Measurements from ENCODE around the gene BICDL1. TPM values are rescaled to one million over a fixed set of nuclear protein-coding genes. Genes with fewer than 3 reads are reported as not detected.

BICDL1 gene
- polyA plus RNA-seq, 1 of the 3 experiments (the other 2 are of a cell fraction): 0.35 TPM

DNA sequence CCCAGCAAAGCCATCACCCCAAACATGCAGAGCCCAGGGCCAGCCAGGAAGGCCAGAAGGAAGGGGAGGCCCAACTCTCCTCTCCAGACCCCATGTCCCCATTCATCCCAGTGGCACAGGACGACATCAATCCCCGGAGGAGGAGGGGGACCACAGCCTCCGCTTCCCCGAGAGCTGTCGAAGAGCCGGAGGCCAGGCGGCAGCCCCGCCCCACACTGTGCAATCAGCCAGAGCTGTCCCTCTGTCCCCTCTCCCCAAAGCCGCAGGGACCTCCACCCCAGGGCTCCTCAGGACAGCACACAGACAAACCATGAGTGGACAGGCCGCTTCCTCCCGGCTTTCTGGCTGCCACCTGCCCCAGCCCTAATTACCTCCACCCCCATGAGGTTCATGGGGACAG, 110.7 kb downstream of the BICDL1 start:
- Histone ChIP-seq H3K9me3 (no peaks in the 10 kb centered on the region), H3K4me3 (ENCODE audit: low read depth in 2 of 2, low read length in 1 of 2) (no peak overlapping the region), H3K9ac (no peak overlapping the region), H3K4me2 (no peak overlapping the region), H3F3A (replicated peaks; ENCODE audit: insufficient read depth) (no peaks in the 10 kb centered on the region), H3K79me2 (ENCODE audit: insufficient read depth) (peaks cover 63% of the 10 kb centered on the region), H4K20me1 (ENCODE audit: insufficient read depth) (peaks cover 56% of the 10 kb centered on the region), H3K27me3 (ENCODE audit: insufficient read depth) (no peaks in the 10 kb centered on the region), H3K27ac (ENCODE audit: low read depth in 2 of 2, low read length in 1 of 2) (peak overlapping the region in 1 of 2 experiments; percentile 85; a peak in 1 of 4 replicates), H3K9me2 (no peaks in the 10 kb centered on the region), H3K4me1 (ENCODE audit: control insufficient read depth in 1 of 2, insufficient read depth in 2 of 2, low read depth in 1 of 2, low read length in 1 of 2) (peaks cover 0 to 54% of the 10 kb centered on the region in 2 experiments; a peak in 1 of 4 replicates), H2AFZ (ENCODE audit: low read depth) (no peak overlapping the region), H3K36me3 (replicated peaks in 1 of 2; ENCODE audit: control insufficient read depth in 1 of 2, insufficient read depth in 2 of 2, low read length in 1 of 2) (peaks cover 0 to 59% of the 10 kb centered on the region in 2 experiments)
- no peak for DNase-seq
- CTCF ChIA-PET: interaction anchor here (0.7 to 2.6 kb wide), 5 partner anchors 8 to 302 kb away, joined by 3 to 10 read pairs (median 8); partner anchors contain the start of gene RAB35
- TF ChIP-seq SMC3 (IDR thresholded peaks at IDR 0.05; ENCODE audit: low read depth, low read length) (no peak), USF1 (IDR thresholded peaks at IDR 0.05; ENCODE audit: borderline replicate concordance, low read depth) (no peak)
- WGBS (ENCODE audit: low lambda C conversion rate): 100% methylated on average over 2 of the region's 11 CpGs
- POLR2A ChIA-PET: interaction anchor here (0.7 to 1.8 kb wide), 2 partner anchors 102 to 158 kb away, joined by 3 to 10 read pairs; partner anchors contain the start of gene RPLP0

DNA sequence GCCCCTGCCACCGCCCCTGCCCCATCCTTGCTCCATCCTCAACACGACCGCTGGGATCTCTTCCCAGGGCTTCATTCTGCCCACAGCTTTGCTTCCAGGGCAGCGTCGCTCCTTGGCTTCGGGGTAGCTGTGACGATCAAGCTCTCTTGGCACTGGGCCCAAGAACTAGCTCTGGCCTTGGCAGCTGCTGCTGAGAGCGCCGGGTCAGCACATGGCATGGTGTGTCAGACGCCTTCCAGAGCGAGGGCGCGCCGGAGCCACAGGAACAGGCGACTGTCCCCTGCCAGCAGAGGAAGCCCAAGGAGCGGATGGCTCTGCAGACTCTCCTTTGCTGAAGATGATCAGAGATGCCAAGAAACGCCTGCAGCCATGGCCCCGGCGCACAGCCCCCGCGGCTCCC, 111.6 kb downstream of the BICDL1 start:
- H3K36me3 ChIP-seq (replicated peaks in 1 of 2; ENCODE audit: control insufficient read depth in 1 of 2, insufficient read depth in 2 of 2, low read length in 1 of 2): peaks cover 0 to 57% of the 10 kb centered on the region in 2 experiments
- peaks cover 0 to 45% of the 10 kb centered on the region in 2 experiments; a peak in 1 of 4 replicates for H3K4me1 ChIP-seq (ENCODE audit: control insufficient read depth in 1 of 2, insufficient read depth in 2 of 2, low read depth in 1 of 2, low read length in 1 of 2)
- peak overlapping the region in 1 of 2 experiments; percentile 85; a peak in 2 of 4 replicates for H3K27ac ChIP-seq (ENCODE audit: low read depth in 2 of 2, low read length in 1 of 2)
- TF ChIP-seq YY1 (IDR thresholded peaks at IDR 0.05; ENCODE audit: low read depth) (no peak), TCF12 (IDR thresholded peaks at IDR 0.05) (no peak), CTCF (IDR thresholded peaks at IDR 0.05) (no peak), EP300 (IDR thresholded peaks at IDR 0.05; ENCODE audit: borderline replicate concordance in 1 of 2, low read depth in 1 of 2, low read length in 1 of 2) (no peak; a peak in 1 of 4 replicates), MXI1 (IDR thresholded peaks at IDR 0.05; ENCODE audit: low read depth, low read length) (peak; percentile 97), TAF1 (IDR thresholded peaks at IDR 0.05; ENCODE audit: borderline replicate concordance, low read depth, low read length) (no peak), EZH2phosphoT487 (IDR thresholded peaks at IDR 0.05; ENCODE audit: borderline replicate concordance, low read depth) (no peak), GABPA (IDR thresholded peaks at IDR 0.05; ENCODE audit: low read depth) (no peak), SMC3 (IDR thresholded peaks at IDR 0.05; ENCODE audit: low read depth, low read length) (no peak), ZBTB33 (IDR thresholded peaks at IDR 0.05; ENCODE audit: borderline replicate concordance, low read depth) (no peak), FOSL2 (IDR thresholded peaks at IDR 0.05; ENCODE audit: borderline replicate concordance, low read depth) (no peak), RXRA (IDR thresholded peaks at IDR 0.05; ENCODE audit: borderline replicate concordance, low read depth) (no peak), PBX3 (IDR thresholded peaks at IDR 0.05) (no peak), POLR2AphosphoS5 (IDR thresholded peaks at IDR 0.05; ENCODE audit: low read depth, low read length) (no peak), FOXM1 (IDR thresholded peaks at IDR 0.05; ENCODE audit: low read depth) (no peak), RCOR1 (IDR thresholded peaks at IDR 0.05; ENCODE audit: low read length) (no peak), RFX5 (IDR thresholded peaks at IDR 0.05; ENCODE audit: low read length) (no peak), TEAD4 (IDR thresholded peaks at IDR 0.05; ENCODE audit: borderline replicate concordance, insufficient read depth) (no peak), NFIC (IDR thresholded peaks at IDR 0.05; ENCODE audit: borderline replicate concordance) (peak; percentile 65), GATA2 (CRISPR knock-in tag; IDR thresholded peaks at IDR 0.05) (no peak), FOXJ3 (CRISPR knock-in tag; IDR thresholded peaks at IDR 0.05) (no peak; the same call in 1 of the 2 replicates)
- TF ChIP-seq, protein P1, sequence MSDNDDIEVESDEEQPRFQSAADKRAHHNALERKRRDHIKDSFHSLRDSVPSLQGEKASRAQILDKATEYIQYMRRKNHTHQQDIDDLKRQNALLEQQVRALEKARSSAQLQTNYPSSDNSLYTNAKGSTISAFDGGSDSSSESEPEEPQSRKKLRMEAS (IDR thresholded peaks at IDR 0.05; ENCODE audit: low read depth): peak; percentile 54

More for the DNA sequence above, 111.6 kb downstream of the BICDL1 start:
- Histone ChIP-seq H3F3A (replicated peaks; ENCODE audit: insufficient read depth) (no peaks in the 10 kb centered on the region), H3K9me3 (no peaks in the 10 kb centered on the region), H3K9ac (no peak overlapping the region), H4K20me1 (ENCODE audit: insufficient read depth) (peaks cover 65% of the 10 kb centered on the region), H2AFZ (ENCODE audit: low read depth) (no peak overlapping the region), H3K9me2 (no peaks in the 10 kb centered on the region), H3K27me3 (ENCODE audit: insufficient read depth) (no peaks in the 10 kb centered on the region), H3K4me2 (no peak overlapping the region; the same call in 1 of the 2 replicates), H3K79me2 (ENCODE audit: insufficient read depth) (peaks cover 72% of the 10 kb centered on the region), H3K4me3 (ENCODE audit: low read depth in 2 of 2, low read length in 1 of 2) (no peak overlapping the region)
- peak; percentile 86 for DNase-seq
- WGBS (ENCODE audit: low lambda C conversion rate): 59% methylated on average over 14 of the region's 21 CpGs
- CTCF ChIA-PET: interaction anchor here (0.6 to 2.6 kb wide), 6 partner anchors 9 to 1519 kb away, joined by 3 to 10 read pairs (median 6); partner anchors contain the start of gene RAB35
- POLR2A ChIA-PET: interaction anchor here (0.7 to 1.8 kb wide), 3 partner anchors 101 to 191 kb away, joined by 3 to 10 read pairs (median 5); partner anchors contain the start of genes RNU4-2 and RPLP0
